OCI-LY1 (cell line): ENCODE data around the gene SCRN1.

Experiments
- CTCF ChIP-seq: fragments of 200-600 bp; sonication (generic), shearing (Covaris generic); IDR thresholded peaks from 2 replicates; pipeline ENCODE4 v1.5.1; 2017; ENCODE audit warnings: mild to moderate bottlenecking, antibody characterized with exemption, low read length, moderate library complexity, mixed read lengths
- EZH2 ChIP-seq: fragments of 200-600 bp; sonication (generic), shearing (Covaris generic); IDR thresholded peaks from 2 replicates; pipeline ENCODE4 v1.8.0; 2017; ENCODE audit warnings: borderline replicate concordance, mixed run types, mild to moderate bottlenecking, antibody characterized with exemption, low read length, moderate library complexity, mixed read lengths

DNA sequence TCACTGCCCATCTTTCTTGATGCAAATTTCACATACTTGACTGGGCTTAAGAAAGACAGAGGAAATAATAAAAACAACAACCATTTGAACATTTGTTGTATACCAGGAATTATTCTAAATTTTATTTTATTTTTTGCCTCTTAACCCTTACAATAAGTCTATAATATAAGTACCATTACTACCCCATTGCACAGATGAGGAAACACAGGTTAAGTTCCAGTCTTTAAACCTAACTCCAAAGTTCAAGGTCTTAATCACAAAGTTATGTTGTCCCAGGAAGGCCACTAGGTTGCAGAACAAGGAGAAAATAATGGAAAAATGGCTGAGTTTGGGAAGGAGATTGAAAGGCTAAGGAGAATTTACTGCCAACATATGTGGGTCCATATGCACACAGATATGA is 33.4 kb upstream of the SCRN1 start:
- no peak for TF ChIP-seq CTCF
- no peak for TF ChIP-seq EZH2
